GM19452 (cell line): ENCODE measurements around the gene SACS.

Experiments
- ATAC-seq: cut with Tn5 transposase; IDR thresholded peaks from one replicate; pipeline ENCODE4 v1.9.1; 2021; ENCODE audit not compliant: unreplicated experiment

Gene SACS, protein sequence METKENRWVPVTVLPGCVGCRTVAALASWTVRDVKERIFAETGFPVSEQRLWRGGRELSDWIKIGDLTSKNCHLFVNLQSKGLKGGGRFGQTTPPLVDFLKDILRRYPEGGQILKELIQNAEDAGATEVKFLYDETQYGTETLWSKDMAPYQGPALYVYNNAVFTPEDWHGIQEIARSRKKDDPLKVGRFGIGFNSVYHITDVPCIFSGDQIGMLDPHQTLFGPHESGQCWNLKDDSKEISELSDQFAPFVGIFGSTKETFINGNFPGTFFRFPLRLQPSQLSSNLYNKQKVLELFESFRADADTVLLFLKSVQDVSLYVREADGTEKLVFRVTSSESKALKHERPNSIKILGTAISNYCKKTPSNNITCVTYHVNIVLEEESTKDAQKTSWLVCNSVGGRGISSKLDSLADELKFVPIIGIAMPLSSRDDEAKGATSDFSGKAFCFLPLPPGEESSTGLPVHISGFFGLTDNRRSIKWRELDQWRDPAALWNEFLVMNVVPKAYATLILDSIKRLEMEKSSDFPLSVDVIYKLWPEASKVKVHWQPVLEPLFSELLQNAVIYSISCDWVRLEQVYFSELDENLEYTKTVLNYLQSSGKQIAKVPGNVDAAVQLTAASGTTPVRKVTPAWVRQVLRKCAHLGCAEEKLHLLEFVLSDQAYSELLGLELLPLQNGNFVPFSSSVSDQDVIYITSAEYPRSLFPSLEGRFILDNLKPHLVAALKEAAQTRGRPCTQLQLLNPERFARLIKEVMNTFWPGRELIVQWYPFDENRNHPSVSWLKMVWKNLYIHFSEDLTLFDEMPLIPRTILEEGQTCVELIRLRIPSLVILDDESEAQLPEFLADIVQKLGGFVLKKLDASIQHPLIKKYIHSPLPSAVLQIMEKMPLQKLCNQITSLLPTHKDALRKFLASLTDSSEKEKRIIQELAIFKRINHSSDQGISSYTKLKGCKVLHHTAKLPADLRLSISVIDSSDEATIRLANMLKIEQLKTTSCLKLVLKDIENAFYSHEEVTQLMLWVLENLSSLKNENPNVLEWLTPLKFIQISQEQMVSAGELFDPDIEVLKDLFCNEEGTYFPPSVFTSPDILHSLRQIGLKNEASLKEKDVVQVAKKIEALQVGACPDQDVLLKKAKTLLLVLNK (N-terminal part only)

DNA sequence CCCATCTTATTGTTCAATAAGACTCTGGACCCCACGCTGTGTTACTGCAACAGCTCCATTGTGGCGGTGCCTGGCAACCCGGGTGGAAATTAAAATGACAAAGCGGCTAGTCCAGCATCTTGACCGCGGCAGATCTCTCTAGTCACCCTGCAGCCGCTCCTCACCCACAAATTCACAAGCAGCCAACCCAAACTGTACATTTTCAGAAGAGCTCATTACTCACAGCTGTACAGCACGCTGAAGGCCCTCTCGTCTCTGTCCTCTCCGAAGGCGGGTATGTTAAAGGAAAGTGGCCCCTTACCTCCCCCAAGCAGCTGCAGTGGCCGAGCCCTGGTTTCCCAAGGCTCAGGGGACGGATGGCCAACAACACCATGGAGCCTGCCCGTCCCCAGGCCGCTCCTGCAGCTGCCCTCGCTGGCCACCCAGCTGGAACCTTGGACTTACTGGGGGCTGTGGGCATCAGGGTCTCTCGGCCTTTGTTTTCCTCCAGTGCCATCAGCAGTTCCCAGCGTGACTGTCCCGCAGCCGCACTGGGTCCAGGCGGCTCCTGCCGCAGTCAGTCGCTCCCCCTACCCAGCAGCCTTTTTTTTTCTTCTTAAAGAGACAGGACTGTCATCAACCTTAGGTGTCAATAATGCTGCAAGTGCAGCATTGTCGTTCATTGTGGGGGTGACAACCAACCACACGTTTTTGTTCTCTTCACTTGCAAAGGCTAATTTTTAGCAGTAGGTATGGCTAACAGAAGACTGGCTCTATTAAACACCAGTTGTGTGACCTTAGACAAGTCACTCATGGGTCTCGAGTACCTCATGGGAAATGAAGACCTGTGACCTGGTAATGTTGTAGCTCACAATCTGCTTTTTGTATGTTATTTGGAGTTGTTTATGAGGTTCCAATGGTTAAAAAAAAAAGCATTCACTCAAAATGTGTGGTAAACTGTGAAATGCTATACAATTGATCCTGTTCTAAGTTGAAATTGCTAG lies at the start of gene SACS:
TSS of gene SACS (minus strand) at position 532 of the 983 bp plus-strand sequence. CDS start 22,463 bp downstream, outside the sequence.
- ATAC-seq = no peak

GRCh38 chr13:23480324-23480723 lies 46.8 kb upstream of the SACS start:
- ATAC-seq = no peak

DNA sequence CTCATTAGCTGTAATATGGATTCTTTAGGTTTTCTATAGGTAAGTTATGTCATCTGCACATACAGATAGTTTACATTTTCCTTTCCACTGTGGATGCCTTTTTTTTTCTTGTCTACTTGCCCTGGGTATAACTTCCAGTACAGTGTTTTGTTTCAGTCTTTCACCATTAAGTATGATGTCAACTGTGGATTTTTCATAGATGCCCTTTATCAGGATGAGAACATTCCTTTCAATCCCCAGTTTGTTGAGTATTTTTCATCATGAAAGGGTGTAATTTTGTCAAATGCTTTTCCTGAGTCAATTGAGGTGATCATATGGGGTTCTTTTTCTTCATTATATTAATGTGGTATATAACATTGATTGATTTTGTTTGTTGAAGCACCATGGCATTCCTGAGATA lies 43.6 kb upstream of the SACS start:
- no peak for ATAC-seq

DNA sequence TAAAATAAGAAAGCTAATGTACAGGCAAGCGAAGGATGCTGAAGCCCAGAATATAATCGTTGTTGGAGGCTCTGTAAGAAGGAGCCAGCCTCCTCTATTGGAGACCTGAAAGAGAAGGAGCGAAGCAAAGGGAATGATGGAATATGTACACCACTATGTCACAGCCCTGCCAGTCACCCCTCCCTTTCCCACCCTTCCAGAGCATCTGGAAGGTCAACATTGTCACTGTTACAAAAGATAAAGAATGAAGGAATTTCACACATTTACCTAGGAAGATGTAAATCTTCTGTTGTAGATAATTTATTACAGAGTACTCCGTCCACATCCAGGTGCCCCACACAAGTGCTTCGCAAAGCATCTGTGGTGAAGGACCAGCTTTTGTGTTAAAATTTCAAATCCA lies 39.7 kb upstream of the SACS start:
- no peak for ATAC-seq

GRCh38 chr13:23472189-23472588 lies 38.7 kb upstream of the SACS start:
- ATAC-seq = no peak

GRCh38 chr13:23470790-23471614 lies 37.5 kb upstream of the SACS start:
- no peak for ATAC-seq

- ATAC-seq = no peak
These were observed 36.5 kb upstream of the SACS start for GRCh38 chr13:23469951-23470421.

DNA sequence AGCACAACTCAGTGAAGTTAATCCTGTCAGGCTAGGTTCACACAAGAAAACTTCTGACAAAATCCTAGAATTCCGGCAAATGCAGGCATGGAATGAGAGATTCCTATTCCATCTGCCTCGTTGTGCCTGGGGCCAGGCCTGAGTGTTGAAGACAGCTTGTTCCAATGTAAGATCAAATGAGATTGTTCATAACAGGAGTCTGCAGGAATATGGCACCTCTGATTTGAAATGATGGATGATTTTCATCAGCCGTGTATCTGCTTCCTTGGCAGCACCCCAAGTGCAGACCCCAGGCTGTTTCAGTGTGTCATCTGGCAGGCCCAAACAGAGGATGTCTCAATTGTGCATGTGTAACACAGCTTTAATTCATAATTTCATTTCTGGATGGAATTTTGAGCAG lies 35.3 kb upstream of the SACS start:
- ATAC-seq = no peak

DNA sequence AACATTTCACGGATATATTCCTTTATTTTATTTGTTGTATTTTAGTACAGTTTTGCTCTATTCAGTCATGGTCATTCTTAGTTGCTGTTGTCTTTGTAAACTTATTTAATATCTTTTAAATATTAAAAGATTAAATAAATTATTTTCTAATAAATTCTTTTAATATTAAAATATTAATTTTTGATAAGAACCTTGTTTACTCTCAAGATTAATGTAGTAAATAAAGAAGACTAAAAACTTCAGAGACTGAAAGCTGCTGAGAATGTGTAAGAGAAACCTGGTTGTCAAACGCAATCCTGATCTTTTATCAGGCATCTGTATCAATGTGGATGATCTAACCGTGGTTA lies 34.4 kb upstream of the SACS start:
- no peak for ATAC-seq

- no peak for ATAC-seq
These were observed 33.8 kb upstream of the SACS start for GRCh38 chr13:23467048-23467931.

- ATAC-seq = peak; percentile 87
These were observed 32.9 kb upstream of the SACS start for GRCh38 chr13:23466144-23467002.

DNA sequence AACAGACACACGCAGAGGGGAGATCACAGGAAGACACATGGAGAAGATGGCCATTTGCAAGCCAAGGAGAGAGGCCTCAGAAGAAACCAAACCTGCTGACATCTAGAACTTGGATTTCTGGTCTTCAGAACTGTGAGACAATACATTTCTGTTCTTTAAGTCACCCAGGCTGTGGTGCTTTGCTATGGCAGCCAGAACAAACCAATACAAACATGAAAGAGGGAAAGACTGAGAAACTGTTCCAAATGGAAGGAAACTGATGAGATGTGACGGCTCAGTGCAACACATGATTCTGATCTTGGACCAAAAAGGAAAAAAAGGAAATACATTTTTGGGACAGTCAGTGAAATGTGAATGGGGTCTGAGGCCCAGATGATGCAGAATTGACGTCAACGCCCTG lies 30.2 kb upstream of the SACS start:
- ATAC-seq = no peak

- ATAC-seq = no peak
These were observed 29.5 kb upstream of the SACS start for GRCh38 chr13:23462815-23463559.

- no peak for ATAC-seq
These were observed 28.0 kb upstream of the SACS start for GRCh38 chr13:23461544-23461943.

DNA sequence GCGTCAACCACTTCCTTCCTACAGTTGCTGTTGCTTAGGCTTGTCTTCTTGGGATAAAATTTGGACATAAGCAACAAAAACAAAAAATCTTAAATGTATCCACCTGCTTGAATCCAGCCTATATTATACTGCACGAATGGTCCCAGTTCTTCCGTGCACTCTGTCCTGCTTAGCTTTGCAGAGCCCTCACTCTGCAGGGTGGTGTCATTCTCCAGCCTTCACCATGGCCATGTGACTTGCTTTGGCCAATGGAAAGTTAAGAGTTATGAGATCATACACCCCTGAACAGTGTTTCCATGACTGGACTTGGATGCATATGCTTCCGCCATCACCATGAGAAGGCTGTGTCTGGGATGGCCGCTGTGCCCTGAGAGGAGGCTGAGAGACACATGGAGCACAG lies 27.4 kb upstream of the SACS start:
- no peak for ATAC-seq

GRCh38 chr13:23460309-23460708 lies 26.8 kb upstream of the SACS start:
- ATAC-seq = peak; percentile 73

DNA sequence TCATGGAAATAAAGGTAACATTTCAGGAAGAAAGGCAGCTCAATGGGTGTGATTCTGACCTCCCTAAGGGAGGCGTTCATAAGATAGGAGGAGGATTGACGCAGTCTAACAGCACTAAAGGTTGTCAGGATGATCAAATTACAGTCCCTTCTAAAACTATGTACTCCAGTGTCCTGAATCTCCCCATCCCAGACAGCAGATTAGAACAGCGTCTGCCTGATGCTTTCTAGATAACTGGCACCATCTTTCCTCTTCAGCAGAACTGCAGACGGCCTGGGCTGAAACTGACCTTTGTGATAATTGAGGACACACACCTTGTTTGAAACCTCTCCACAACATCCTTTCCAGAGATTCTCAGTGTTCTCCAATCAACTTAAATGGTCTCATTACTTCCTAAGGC lies 25.5 kb upstream of the SACS start:
- no peak for ATAC-seq
